PFSK-1 (cell line): ENCODE measurements around the gene PCNX3.

ENCODE experiments used
- FOXP2 ChIP-seq: optimal IDR thresholded peaks from 2 replicates; pipeline ENCODE3; 2011; ENCODE audit warnings: borderline replicate concordance, control low read depth, inconsistent platforms; ENCODE audit not compliant: insufficient read depth; ENCODE audit errors: extremely low read length, extremely low read depth
- SIN3A ChIP-seq: IDR thresholded peaks from 2 replicates; pipeline ENCODE4 v1.6.1; 2012; ENCODE audit warnings: mild to moderate bottlenecking, low read length, moderate library complexity, borderline replicate concordance; ENCODE audit not compliant: insufficient read depth
- TAF1 ChIP-seq: IDR thresholded peaks from 2 replicates; pipeline ENCODE4 v1.6.1; 2012; ENCODE audit warnings: low read length, control low read depth, borderline replicate concordance; ENCODE audit not compliant: insufficient read depth

GRCh38 chr11:65654375-65655349, 39.1 kb downstream of the PCNX3 start:
- no peak for TF ChIP-seq TAF1
- TF ChIP-seq FOXP2, result no peak
- TF ChIP-seq SIN3A, result no peak
